Adrenal gland (tissue), 12 donors: ENCODE measurements around the gene TCF19. TPM values are rescaled to one million over a fixed set of nuclear protein-coding genes. Genes with fewer than 3 reads are reported as not detected.

ENCODE experiments used
- DNase-seq, 7 donors: peaks; one replicate each; pipeline ENCODE4 v3.0.0-alpha.2; 2019 to 2020
- H3K27ac ChIP-seq, 5 donors: fragments of 200-600 bp; sonication (generic) in 4 of 5; 1 replicate in 3 of 5; 2 replicates in 2 of 5; pipeline versions ENCODE4 v1.5.1 to v1.8.0; 2016 to 2020; ENCODE audit warnings: mild to moderate bottlenecking in 1 of 5
- H3K27me3 ChIP-seq: fragments of 200-600 bp; 2 replicates; pipeline ENCODE4 v1.8.0; 2021
- H3K36me3 ChIP-seq, 2 donors: fragments of 200-600 bp; replicated peaks in 1 of 2; 1 replicate in 1 of 2; 2 replicates in 1 of 2; pipeline versions ENCODE4 v1.5.1 to v1.8.0; 2018 to 2022
- H3K4me1 ChIP-seq, 2 donors: fragments of 200-600 bp; replicated peaks in 1 of 2; 1 replicate in 1 of 2; 2 replicates in 1 of 2; pipeline versions ENCODE4 v1.5.1 to v1.8.0; 2018 to 2021
- H3K4me3 ChIP-seq, 4 donors: fragments of 200-600 bp; sonication (generic) in 3 of 4; one replicate each; pipeline ENCODE4 v1.5.1; 2016 to 2018
- H3K9me3 ChIP-seq, 3 donors: fragments of 200-600 bp; sonication (generic) in 1 of 3; replicated peaks in 1 of 3; 1 replicate in 2 of 3; 2 replicates in 1 of 3; pipeline versions ENCODE4 v1.5.1 to v1.8.0; 2016 to 2021
- CTCF ChIP-seq, 6 experiments: fragments of 450-650 bp in 4 of 6; fragments of 200-600 bp in 2 of 6; sonication (generic) in 1 of 6; IDR thresholded peaks; 1 replicate in 5 of 6; 2 replicates in 1 of 6; pipeline versions ENCODE4 v1.5.1 to v1.8.0; 2016 to 2021; ENCODE audit warnings: antibody characterized with exemption in 6 of 6, mild to moderate bottlenecking in 2 of 6, moderate library complexity in 1 of 6
- POLR2A ChIP-seq, 2 donors: fragments of 450-650 bp; IDR thresholded peaks; one replicate each; pipeline ENCODE4 v1.6.1; 2017; ENCODE audit warnings: antibody characterized with exemption in 2 of 2, mild to moderate bottlenecking in 2 of 2, moderate library complexity in 1 of 2
- WGBS, 4 donors: extraction: QIAGEN DNeasy Blood & Tissue Kit in 2 of 4; methylation state at CpG; one replicate each; pipeline versions ENCODE4 v1.1.5 to v1.1.7; 2013 to 2017; 5-methylcytosine and 5-hydroxymethylcytosine counted together
- intact Hi-C, 2 donors: fragments of 100-400 bp; cut with DNase I; formaldehyde crosslinking; loops; one replicate each; pipeline versions ENCODE4 v1.14.1 to v1.15.0; 2022 to 2023
- polyA plus RNA-seq, 3 donors: library from polyadenylated mRNA; stranded (reverse); fragments of 200-250 nt in 2 of 3; fragments of 350-450 nt in 1 of 3; fragmentation: Illumina TruSeq in 1 of 3; extraction: RNeasy Lipid Tissue Mini Kit (QIAGEN cat#74804) in 1 of 3; gene quantifications; one replicate each; pipeline ENCODE4 v1.2.3, GENCODE V29; 2013 to 2014
- total RNA-seq, 9 donors: library from RNA; depleted of rRNA in 4 of 9; stranded (reverse); fragments of >200 nt in 4 of 9; fragments of 120-200 nt in 1 of 9; fragmentation: NEBNext Ultra II Directional in 1 of 9; extraction: Animal tissue kit (Norgen Biotek cat#: 25700) in 1 of 9; gene quantifications; one replicate each; pipeline versions ENCODE4 v1.1.0 to v1.2.4, GENCODE V29; 2013 to 2023
- donor health status: healthy with polysubstance abuse.
- donor health status: Bipolar disorder and iron deficiency.
- donor health status: DM: yes; HTN: yes; CAD: no.
- donor health status: DM: no; HTN: no; CAD: no.
- donor health status: DM: no; HTN: no; CAD: no.
- donor health status: DM: yes; HTN: yes; CAD: no.

The TCF19 gene
- total and polyA plus RNA-seq, 12 donors = 1.8 to 8.4 (median 2.1) TPM

GRCh38 chr6:31144296-31144969 lies 14.0 kb upstream of the TCF19 start:
- 87 to 94% (median 93%) methylated on average over 17 to 18 of the region's 18 CpGs for WGBS, 4 donors

GRCh38 chr6:31144970-31145340 lies 13.4 kb upstream of the TCF19 start:
- no peaks in the 10 kb centered on the region for H3K4me1 ChIP-seq
- H3K36me3 ChIP-seq = no peaks in the 10 kb centered on the region
- H3K4me3 ChIP-seq = no peak overlapping the region
- H3K27me3 ChIP-seq = no peaks in the 10 kb centered on the region
- intact Hi-C loops = no loop called here
- TF ChIP-seq POLR2A (IDR thresholded peaks at IDR 0.05) (no peak), CTCF (IDR thresholded peaks at IDR 0.05) (no peak)
- no peak for DNase-seq
- WGBS, 4 donors = 79 to 92% (median 85%) methylated on average over 6 to 11 of the region's 11 CpGs
- H3K27ac ChIP-seq = no peak overlapping the region
- H3K9me3 ChIP-seq = no peaks in the 10 kb centered on the region

More at GRCh38 chr6:31144296-31144969, 14.0 kb upstream of the TCF19 start:
- no peak for DNase-seq
- H3K27ac ChIP-seq = no peak overlapping the region
- TF ChIP-seq POLR2A (IDR thresholded peaks at IDR 0.05) (no peak), CTCF (IDR thresholded peaks at IDR 0.05) (no peak)
- no peaks in the 10 kb centered on the region for H3K9me3 ChIP-seq
- no peaks in the 10 kb centered on the region for H3K27me3 ChIP-seq
- intact Hi-C loops = no loop called here
- H3K4me1 ChIP-seq = no peaks in the 10 kb centered on the region
- no peaks in the 10 kb centered on the region for H3K36me3 ChIP-seq
- H3K4me3 ChIP-seq = no peak overlapping the region

- intact Hi-C loops = no loop called here
- H3K4me3 ChIP-seq = no peak overlapping the region
- WGBS, 4 donors = 91 to 97% (median 94%) methylated on average over 10 of the region's 10 CpGs
- no peaks in the 10 kb centered on the region for H3K27me3 ChIP-seq
- no peak overlapping the region for H3K27ac ChIP-seq
- H3K36me3 ChIP-seq = no peaks in the 10 kb centered on the region
- H3K4me1 ChIP-seq = no peaks in the 10 kb centered on the region
- no peaks in the 10 kb centered on the region for H3K9me3 ChIP-seq
- no peak for TF ChIP-seq CTCF (IDR thresholded peaks at IDR 0.05)
- no peak for TF ChIP-seq POLR2A (IDR thresholded peaks at IDR 0.05)
- DNase-seq = no peak
Observed at GRCh38 chr6:31145386-31145785, 13.0 kb upstream of the TCF19 start.

- 93 to 98% (median 96%) methylated on average over 5 to 6 of the region's 6 CpGs for WGBS, 4 donors
Observed at GRCh38 chr6:31149827-31150447, 8.5 kb upstream of the TCF19 start.

More at GRCh38 chr6:31149827-31150447, 8.5 kb upstream of the TCF19 start:
- no peak overlapping the region for H3K27ac ChIP-seq
- TF ChIP-seq POLR2A (IDR thresholded peaks at IDR 0.05) (no peak), CTCF (IDR thresholded peaks at IDR 0.05) (no peak)
- no peak overlapping the region for H3K4me3 ChIP-seq
- H3K9me3 ChIP-seq = no peaks in the 10 kb centered on the region
- DNase-seq = no peak
- no peaks in the 10 kb centered on the region for H3K4me1 ChIP-seq
- no peaks in the 10 kb centered on the region for H3K27me3 ChIP-seq
- intact Hi-C loops = no loop called here
- no peaks in the 10 kb centered on the region for H3K36me3 ChIP-seq
